GM18520 (cell line): ENCODE data around the gene ELMO1.
A peak's percentile ranks its signal among the peaks of the same experiment; 100 is the strongest.

ENCODE experiments used
- ATAC-seq: cut with Tn5 transposase; IDR thresholded peaks from one replicate; pipeline ENCODE4 v1.9.1; 2021; ENCODE audit not compliant: unreplicated experiment

Gene ELMO1

DNA sequence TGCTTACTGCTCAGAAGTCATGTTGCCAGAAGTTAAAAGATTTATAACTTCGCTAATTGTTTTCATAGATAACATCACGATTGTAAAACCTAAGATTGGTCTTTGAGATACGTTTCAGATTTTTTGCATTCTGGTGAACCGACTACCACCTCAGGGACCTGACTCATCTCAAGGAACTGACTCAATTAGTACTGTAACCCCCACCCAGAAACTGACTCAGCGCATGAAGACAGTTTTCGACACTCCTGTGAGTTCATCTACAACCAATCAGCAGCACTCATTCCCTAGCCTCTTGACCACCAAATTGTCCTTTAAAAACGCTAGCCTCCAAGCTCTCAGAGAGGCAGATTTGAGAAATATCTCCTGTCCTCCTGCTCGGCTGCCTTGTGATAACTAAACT lies 72.3 kb downstream of the ELMO1 start:
- no peak for ATAC-seq

DNA sequence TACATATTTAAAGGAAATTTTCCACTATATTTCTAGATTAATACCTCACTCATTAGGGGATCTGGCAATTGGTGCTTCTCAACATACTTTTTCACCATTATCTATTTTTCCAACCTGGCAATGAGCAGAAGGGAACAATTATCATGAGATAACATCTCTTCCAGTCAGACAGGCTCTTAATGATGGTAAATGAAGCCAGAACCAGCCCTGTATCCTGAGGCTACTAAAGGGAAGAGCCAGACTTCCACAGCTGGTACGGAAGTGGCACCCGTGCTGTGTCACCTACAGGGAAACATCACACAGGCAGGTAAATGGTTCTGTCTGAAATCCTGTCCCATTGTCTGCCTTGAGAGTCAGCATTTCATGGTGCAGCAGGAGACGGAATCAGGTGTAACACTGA lies 75.9 kb downstream of the ELMO1 start:
- no peak for ATAC-seq

DNA sequence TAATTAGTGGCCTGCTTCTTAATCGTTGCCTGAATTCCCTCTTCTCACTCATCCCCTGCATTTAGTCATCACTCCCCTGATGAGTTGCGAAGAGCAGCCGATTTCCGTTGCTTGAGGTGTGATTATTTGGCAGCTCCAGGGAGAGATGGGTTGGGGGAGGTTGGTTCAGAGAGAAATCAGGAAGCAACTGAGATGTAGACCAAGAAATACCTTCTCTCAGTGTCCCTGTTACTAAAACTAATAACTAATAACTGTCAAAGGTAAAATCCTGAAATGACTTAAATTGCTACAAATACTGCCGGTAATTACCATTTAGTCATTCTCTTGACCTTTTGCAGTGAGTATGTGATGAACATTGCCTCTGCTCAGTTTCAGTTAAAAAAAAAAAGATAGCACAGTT lies 76.9 kb downstream of the ELMO1 start:
- ATAC-seq, result no peak

DNA sequence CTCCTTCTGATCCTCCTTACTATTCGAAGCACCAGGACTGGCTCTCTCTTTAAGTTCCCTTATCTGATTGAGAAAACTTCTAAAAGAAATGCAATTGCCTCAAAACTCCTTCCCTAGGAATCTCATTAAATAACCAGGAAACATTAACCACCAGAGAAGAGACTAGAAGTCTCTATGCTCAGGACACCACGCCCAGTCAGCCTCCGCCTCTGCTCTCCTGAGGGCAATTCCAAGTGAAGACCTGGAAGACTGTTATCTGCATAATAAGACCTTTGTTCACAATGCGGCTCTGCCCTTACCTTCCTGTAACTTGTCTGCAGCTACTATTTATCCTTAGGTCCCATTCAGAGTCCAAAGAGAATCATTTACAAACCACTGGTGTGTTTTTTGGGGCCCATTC lies 78.8 kb downstream of the ELMO1 start:
- ATAC-seq, result no peak

DNA sequence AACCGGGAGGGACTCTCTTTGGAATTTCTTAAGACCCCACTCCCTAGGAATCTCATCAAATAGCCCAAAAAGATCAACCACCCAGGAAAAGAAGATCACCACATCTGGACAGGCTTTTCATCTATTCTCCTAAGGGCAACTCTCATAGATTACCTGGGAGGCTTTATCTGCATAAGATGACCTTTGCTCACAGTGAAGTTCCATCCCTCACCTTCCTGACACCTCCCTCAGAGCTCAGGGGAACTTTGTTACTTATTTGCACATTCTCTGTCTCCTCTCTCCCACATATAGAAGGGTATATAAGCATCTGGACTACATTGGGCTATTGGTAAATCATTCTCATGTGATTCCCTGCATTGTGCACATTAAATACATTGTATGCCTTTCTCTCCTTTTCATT lies 80.1 kb downstream of the ELMO1 start:
- no peak for ATAC-seq

DNA sequence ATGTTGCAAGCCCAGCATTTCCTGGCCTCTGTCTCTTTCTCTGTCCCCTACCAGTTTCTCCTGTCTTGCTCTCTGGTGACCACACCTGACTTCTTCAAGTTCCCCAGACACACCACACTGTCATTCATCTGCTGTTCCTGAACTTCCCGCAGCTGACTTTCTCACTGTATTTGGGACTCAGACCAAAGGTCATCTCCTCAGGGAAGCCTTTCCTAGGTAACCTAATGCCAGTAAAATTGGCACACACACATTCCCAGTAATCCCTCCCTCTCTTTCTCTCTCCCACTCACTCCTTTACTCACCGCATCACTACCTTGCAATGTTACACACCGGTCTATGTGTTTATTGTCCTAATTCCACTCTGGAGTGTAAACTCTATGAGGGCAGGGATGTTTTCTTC lies 81.7 kb downstream of the ELMO1 start:
- ATAC-seq, result no peak

DNA sequence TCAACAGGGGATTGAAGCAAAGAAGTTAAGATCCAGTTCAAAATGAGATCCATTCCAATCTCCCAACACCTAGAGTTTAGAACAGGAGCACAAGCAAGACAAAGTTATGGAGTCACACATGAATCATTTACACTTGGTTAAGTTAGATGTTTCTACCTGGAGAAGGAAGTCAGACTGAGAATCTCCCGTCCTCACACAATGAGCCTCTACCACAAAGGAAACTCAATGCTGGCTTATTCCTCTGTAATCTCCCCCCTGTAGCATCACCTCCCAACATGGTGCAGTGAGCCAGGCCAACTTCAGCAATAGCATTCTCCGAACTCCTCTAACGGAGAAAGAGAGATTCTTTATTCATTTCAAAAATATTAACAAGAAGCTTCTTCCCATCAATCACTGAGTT lies 82.2 kb downstream of the ELMO1 start:
- no peak for ATAC-seq

DNA sequence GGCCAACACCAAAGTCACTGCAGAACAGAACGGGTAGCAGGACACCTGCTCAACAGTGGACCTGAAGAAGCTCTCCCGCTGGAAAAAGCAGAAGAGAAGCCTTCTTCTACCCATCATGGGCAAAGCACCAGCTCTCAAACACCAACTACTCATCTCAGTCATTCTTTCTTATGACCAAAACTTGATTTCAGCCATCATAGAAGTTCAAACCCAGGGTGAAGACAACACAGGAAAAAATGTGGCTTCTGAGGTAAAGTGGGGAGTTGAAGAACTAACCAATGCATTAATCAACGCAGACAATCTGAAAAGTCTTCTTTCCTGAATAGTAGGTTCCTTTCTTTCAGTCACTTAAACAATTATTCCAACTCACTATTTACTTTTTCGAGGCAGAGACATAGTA lies 83.3 kb downstream of the ELMO1 start:
- ATAC-seq, result no peak

DNA sequence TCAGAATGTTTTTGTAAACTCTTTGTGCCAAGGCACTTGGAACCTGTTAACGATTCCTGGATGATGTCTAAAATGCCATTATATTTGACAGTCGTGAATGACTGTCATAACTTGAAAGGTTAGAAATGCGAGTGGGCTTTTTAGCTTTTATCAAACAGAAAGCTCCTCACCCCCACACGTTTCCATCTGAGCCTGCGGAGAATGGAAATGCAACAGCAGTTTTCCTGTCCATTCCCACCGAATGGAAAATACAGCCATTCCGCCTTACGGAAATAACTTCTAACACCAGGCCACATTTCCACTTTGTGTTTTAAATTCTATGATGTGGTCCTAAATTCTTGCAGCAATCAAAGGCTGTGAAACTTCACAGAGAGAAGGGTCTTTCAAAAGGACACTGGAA lies 83.8 kb downstream of the ELMO1 start:
- no peak for ATAC-seq

DNA sequence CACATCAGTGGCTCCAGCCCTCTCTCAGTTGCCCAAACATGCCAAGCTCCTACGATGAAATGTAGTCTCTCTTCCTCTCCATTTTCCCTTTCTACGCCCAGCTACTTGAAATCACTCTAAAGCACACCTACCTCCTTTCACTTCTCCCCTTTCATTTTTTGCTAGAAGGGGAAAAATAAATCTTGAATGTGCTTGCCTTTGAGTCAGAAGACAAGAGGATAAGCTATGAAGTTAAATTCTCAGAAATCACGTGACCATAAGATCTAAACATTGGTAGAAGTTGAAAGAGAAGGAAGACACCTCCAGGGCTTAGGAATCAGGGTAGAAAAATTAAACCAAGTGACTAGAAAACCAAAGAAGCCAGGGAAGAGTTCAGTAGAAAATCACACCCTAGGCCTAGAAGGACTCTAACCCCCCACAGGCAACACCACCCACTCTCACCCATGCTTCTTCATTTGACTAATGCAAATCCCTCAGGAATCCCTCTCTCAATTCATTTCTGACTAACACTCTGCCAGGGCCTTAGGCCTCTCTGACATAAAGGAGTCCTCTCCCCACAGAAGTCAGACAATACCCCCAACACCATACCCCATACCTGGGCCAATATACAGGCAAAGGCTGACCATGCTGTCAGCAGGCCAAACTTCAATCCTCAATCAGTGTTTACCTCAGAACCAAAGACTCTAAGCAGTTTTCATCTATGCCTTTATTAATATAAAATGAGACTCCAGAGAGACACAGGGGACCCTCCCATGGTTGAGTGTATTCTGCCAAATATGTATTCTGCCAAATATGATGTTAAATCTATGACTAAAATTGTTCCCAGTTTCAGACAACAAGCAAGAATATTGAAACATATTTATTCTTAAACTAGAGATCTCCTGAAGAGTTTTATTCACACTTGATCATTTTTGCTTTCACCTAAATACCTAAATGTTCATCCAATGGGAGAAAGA lies 84.8 kb downstream of the ELMO1 start:
- ATAC-seq, result no peak

DNA sequence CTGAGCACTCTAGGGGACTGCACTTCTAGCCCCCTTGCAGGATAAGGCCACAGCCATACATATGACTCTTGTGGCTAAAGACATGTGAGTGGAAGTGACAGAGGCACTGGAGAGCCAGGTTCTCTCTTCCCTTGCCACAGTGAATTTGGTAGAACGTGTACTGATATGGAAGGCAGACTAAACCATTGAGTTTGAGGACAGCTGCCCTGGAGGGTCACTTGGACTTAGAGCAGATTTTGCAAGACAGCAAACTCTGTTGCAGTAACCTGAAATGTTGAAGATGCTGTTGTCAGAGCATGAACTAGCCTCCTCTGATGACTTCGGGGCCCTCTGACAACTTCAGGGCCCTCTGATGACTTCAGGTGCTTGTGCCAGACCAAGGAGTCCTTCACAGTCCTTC lies 85.9 kb downstream of the ELMO1 start:
- no peak for ATAC-seq

DNA sequence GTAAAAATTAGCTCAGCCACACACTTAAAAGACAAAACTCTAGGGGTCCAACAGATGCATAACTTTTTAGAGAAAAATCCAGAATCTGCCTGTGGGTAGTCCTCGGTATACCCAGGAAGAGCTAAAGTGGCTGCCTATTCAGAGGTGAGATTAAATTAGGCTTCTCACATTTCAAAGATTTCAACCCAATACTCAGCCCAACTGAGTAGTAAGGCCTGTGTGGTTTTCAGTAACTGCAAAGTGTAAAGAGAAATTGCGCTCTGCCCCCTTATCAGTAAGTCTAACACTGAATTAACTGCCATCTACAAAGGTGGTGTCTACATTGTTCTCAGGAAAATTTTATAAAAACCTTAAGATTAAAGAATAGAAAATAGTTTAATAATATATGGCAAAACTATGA lies 88.2 kb downstream of the ELMO1 start:
- no peak for ATAC-seq

DNA sequence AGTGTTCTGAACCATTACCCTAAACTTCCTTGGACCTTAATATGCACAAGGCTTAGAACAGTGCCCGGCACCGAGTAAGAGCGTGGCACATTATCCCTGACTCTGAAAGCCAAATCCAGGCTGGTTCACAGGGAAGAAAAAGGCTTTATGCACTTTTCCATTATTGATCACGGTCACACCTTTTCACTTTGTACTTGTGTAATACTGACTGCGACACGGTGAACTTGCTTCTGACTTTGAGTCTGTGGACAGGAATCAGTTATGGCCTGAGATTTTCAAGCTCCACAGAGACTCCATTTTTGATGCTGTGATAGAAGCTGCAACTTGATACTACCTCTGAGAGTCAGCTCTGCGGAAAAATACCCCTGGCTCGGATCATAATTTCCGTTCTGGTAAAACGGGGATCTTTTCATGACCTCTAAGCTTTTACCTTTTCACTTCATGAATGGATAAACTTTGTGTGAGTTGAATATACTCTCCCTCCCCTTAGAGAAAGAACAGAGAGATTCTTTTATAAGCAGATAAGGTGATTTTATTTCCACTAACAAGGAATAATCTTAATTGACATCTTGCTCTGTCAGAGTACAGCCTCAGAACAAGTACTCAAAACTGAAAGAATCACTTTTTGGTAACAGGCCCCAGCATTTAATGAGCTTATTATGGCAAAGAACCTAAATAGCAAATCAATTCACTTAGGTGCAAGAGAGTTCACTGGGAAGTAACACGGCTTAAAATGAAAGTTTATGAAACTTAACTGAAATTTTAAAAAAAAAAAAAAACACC lies 88.8 kb downstream of the ELMO1 start:
- ATAC-seq, result no peak

DNA sequence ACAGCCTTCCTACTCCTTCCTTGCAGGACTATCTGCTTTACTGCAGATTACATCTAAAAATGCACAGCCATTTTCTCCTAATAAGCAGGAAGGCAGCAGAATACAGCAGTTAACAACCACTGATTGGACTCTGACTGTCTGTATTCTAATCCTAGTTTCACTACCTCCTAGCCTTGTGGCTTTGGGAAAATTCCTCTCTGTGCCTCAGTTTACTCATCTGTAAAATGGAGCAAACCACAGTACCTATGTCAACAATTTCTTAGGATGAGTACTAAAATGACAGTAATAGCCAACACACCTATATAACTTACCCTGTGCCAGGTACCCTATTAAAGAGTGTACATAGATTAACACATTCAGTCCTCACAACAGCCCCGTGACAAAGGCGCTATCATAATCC lies 89.5 kb downstream of the ELMO1 start:
- ATAC-seq, result no peak

DNA sequence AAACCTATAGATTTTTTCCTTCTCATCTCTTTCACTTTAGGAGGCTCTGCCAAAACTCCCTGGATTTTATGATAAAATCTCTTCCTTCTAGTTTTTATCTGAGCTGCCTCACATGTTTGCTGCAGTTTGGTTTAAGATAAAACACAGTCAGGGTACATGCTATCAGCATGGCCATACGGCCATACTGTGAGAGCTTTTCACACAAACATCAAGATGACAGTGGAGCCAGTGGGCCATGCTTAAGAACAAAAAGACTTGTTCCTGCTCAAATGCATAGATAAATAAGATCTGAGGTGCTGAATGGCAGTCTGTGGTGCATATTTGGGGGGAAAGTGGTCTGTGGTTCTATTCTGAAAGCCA lies 91.0 kb downstream of the ELMO1 start:
- no peak for ATAC-seq

DNA sequence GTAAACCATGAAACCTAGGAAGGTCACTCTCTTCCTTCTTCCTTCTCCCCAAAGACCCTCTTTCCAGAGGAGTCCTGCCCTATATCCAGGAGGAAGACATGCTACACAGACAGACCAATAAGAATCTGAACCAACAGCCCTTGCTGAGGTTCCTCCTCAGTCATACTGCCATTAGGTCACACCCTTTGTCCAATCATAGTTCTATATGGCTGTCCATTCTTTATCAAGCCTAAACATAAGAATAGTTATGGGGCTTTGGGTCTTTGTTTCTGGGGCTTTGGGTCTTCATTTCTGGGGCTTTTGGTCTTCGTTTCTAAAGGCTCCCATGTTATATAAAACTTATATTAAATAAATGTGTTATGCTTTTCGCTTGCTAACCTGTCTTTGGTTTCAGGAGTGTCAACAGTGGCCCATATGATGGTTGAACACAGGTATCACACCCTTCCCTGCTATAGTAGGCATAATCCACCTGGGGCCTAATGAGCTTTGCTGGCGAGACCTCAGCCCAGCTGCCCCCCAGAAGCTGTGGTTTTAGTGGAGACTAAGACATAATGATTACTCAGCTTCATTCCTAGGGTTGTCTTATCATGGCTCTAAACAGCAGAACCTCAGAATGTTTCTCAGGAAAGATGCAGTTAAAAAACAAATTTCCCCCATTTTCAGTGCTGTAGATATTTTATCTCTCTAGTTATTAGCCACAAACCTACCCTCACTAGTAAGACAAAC lies 91.6 kb downstream of the ELMO1 start:
- ATAC-seq, result no peak

DNA sequence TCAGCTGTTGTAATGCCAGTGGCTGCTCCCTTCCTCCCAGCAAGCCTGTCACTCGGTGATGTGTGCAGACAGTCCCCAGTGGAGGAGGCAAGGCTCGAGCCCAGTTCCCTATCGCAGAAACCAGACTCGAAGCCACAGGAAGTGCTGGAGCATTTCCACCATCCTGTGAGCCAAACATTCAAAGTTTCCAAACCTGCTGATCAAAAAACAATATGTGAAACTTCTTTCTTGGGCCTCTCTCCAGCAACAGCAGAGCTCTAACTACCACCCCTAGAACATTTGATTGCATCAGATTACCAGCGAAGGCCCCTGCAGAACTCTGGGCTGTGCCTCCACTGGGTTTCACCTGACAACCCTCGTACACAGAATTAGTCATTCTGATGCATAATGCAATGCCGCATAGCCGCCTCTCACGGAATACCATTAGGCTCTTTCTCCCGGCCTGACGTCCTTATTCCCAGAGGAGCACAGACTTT lies 94.0 kb downstream of the ELMO1 start:
- ATAC-seq, result peak; percentile 34

DNA sequence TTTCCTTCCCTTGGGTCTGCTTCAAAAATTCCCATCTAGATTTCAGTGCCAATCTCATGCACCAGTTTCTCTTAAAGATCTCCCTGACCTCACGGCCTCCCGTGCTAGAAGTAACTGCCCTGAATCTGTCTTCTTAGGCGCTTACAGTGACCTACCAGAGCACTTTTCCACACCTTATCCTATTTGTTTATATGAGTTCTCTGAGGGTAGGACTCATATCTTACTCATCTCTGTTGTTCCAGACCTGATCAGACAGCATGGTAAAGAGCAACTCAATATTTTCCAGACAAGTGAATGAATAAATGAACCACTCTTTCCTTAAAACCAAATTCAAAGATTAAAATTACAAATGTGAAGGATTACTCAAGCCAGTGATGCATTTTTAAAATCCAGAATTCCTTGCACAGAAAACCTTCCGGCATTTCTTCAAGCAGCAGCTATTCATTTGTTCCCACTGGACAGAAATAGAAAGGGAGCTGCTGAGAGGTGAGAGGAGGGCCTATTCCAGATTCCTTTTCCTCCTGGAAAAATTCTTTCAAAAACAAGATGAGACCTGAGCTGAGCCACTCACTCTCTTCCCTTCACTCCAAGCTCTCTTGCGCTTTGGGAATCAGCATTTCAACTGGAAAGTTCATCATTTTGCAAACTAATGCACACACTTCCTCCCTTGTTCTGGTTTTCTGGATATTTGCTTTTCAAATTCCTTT lies 94.6 kb downstream of the ELMO1 start:
- no peak for ATAC-seq

DNA sequence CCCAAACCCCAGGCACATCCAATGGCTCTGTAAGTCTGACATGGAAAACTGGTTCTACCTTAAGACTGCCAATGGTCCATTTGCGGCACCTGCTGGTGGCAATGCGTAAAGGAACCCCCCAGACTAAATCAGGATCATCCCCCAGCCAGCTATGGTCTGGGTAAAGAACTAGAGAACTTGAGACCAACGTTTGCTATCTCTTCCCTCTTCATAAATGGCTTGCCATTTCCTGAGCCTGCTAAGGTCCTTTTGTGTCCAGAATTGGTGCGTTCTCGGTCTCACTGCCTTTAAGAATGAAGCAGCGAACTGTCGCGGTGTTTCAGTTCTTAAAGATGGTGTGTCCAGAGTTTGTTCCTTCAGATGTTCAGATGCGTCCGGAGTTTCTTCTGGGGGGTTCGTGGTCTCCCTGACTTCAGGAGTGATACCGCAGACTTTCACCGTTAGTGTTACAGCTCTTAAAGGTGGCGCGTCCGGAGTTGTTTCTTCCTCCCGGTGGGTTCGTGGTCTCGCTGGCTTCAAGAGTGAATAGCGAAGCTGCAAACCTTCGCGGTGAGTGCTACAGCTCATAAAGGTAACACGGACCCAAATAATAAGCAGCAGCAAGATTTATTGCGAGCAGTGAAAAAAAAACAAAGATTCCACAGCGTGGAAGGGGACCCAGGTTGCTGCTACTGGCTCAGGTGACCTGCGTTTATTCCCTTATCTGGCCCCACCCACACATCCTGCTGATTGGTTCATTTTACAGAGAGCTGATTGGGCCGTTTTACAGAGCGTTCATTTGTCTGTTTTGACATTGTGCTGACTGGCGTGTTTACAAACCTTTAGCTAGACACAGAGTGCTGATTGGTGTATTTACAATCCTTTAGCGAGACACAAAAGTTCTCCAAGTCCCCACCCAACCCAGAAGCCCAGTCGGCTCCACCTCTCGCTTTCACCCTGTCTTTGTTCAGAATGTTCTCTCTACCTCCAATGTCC lies 95.4 kb downstream of the ELMO1 start:
- peak; percentile 39 for ATAC-seq
